ENCODE results near the gene ZC3HAV1.

ZC3HAV1 gene

DNA sequence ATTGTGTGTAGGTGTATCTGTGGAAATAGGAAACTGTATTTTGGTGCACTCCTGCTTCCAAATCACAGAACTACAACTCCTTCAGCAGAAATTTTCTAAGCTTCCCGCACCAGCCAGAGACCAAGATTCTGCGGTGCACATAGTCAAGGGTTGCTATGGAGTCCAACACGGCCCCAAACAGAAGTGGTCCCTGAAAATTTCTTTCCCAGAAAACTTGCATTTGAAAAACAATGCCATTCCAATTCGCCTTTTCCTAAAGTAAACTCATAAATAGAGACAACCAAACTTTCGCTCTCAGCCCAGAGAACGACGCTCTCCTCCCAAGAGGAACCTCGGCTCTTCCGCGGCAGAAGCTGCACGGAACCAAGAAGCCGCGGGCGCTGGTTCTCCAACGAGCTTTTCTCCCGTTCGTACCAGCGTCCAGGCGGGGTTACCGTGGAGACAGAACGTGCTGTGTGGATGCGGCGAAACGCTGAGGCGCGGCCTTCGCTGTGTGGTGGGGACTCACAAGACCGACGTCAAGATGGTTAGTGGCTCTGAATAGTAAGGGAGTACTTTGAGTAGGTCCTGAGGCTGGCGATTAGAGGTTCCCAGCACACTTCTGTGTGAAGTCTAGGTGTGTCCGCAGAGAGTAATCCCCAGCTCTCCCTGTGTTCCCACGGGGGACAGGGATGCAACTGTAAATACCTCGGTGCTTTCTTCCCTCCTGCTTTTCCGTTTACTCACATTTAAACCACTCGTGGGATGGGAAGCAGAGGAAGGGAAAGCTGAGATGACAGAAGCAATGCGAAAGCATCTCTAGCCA, 24.0 kb upstream of the ZC3HAV1 start:
- TF ChIP-seq SIN3A (IDR thresholded peaks at IDR 0.05; ENCODE audit: borderline replicate concordance, insufficient read depth, low read length) = peak; percentile 96
- peak; percentile 76 for TF ChIP-seq FOXP2 (optimal IDR thresholded peaks at IDR 0.05; ENCODE audit: borderline replicate concordance, extremely low read depth, extremely low read length, insufficient read depth)
- TF ChIP-seq, protein P1, sequence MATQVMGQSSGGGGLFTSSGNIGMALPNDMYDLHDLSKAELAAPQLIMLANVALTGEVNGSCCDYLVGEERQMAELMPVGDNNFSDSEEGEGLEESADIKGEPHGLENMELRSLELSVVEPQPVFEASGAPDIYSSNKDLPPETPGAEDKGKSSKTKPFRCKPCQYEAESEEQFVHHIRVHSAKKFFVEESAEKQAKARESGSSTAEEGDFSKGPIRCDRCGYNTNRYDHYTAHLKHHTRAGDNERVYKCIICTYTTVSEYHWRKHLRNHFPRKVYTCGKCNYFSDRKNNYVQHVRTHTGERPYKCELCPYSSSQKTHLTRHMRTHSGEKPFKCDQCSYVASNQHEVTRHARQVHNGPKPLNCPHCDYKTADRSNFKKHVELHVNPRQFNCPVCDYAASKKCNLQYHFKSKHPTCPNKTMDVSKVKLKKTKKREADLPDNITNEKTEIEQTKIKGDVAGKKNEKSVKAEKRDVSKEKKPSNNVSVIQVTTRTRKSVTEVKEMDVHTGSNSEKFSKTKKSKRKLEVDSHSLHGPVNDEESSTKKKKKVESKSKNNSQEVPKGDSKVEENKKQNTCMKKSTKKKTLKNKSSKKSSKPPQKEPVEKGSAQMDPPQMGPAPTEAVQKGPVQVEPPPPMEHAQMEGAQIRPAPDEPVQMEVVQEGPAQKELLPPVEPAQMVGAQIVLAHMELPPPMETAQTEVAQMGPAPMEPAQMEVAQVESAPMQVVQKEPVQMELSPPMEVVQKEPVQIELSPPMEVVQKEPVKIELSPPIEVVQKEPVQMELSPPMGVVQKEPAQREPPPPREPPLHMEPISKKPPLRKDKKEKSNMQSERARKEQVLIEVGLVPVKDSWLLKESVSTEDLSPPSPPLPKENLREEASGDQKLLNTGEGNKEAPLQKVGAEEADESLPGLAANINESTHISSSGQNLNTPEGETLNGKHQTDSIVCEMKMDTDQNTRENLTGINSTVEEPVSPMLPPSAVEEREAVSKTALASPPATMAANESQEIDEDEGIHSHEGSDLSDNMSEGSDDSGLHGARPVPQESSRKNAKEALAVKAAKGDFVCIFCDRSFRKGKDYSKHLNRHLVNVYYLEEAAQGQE (IDR thresholded peaks at IDR 0.05; ENCODE audit: insufficient read depth in 1 of 2, low read depth in 2 of 2, low read length in 2 of 2) = peak in 1 of 2 experiments; percentile 66; a peak in 1 of 4 replicates
- peak; percentile 58; the same call in 1 of the 2 replicates for TF ChIP-seq POLR2AphosphoS5 (IDR thresholded peaks at IDR 0.05; ENCODE audit: low read depth, low read length)
- peak; percentile 92; the same call in 1 of the 2 replicates for TF ChIP-seq TAF1 (IDR thresholded peaks at IDR 0.05; ENCODE audit: borderline replicate concordance, insufficient read depth, low read length)

DNA sequence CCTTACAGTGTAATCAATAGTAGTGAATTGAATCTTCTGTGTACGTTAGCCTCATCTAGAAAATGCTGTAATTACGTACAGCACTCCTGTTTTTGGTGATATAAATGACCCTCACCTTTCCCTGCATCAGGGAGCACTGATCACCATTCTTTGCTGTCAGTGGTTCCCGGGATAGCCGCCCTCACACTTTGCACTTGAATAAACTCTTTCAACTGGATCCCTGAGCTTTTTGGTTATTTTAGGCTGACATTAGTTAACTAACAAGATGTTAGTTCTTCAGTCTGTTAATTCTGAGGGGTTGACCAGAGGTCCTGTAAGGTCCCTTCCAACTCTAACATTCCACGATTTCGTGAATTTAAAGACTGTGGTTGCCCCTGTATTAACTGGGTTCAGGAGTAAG, 23.4 kb upstream of the ZC3HAV1 start:
- TF ChIP-seq SIN3A (IDR thresholded peaks at IDR 0.05; ENCODE audit: borderline replicate concordance, insufficient read depth, low read length) = no peak
- no peak for TF ChIP-seq TAF1 (IDR thresholded peaks at IDR 0.05; ENCODE audit: borderline replicate concordance, insufficient read depth, low read length)
- TF ChIP-seq POLR2AphosphoS5 (IDR thresholded peaks at IDR 0.05; ENCODE audit: low read depth, low read length) = no peak
- TF ChIP-seq, protein P1 (IDR thresholded peaks at IDR 0.05; ENCODE audit: insufficient read depth in 1 of 2, low read depth in 2 of 2, low read length in 2 of 2) = no peak
- no peak for TF ChIP-seq FOXP2 (optimal IDR thresholded peaks at IDR 0.05; ENCODE audit: borderline replicate concordance, extremely low read depth, extremely low read length, insufficient read depth)

DNA sequence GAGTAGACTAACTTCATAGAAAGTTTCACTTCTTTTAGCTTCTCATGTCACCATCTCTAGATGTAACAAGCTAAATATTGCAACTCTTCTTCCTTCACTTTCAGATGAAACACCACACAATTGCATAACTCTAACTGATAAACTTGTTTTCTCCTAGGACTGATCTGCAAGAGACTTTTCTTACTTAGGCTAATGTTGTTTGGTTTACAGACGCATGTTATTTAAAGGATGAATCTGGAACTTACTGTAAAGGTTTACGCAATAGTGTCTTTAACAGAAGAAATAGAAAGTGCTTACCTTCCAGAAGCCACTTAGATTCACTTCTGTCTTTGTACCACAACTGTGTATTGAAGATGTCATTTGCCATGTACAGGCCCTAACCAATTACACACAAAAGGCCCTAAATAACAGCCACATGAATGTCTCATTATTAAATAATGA, 22.1 kb upstream of the ZC3HAV1 start:
- TF ChIP-seq POLR2AphosphoS5 (IDR thresholded peaks at IDR 0.05; ENCODE audit: low read depth, low read length) (no peak), FOXP2 (optimal IDR thresholded peaks at IDR 0.05; ENCODE audit: borderline replicate concordance, extremely low read depth, extremely low read length, insufficient read depth) (no peak), SIN3A (IDR thresholded peaks at IDR 0.05; ENCODE audit: borderline replicate concordance, insufficient read depth, low read length) (no peak), TAF1 (IDR thresholded peaks at IDR 0.05; ENCODE audit: borderline replicate concordance, insufficient read depth, low read length) (no peak)
- TF ChIP-seq, protein P1 (IDR thresholded peaks at IDR 0.05; ENCODE audit: insufficient read depth in 1 of 2, low read depth in 2 of 2, low read length in 2 of 2) = no peak

DNA sequence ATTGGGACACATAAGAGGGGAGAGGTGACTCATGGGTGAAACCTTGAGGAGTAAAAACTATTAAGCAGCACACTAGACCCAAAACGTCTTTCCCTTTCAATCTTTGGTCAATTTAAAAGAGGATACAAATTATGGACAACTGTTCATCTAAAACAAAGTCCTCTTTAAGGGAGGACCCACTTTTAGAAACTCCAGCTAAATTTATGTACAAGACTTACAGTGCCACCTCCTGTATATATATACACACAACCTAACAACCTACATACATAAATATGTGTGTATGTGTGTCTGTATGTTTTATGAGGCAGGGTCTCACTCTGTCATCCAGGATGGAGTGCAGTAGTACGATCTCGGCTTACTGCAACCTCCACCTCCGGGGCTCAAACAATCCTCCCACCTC, 18.1 kb upstream of the ZC3HAV1 start:
- no peak for TF ChIP-seq POLR2AphosphoS5 (IDR thresholded peaks at IDR 0.05; ENCODE audit: low read depth, low read length)
- TF ChIP-seq TAF1 (IDR thresholded peaks at IDR 0.05; ENCODE audit: borderline replicate concordance, insufficient read depth, low read length) = no peak
- TF ChIP-seq FOXP2 (optimal IDR thresholded peaks at IDR 0.05; ENCODE audit: borderline replicate concordance, extremely low read depth, extremely low read length, insufficient read depth) = no peak
- TF ChIP-seq, protein P1 (IDR thresholded peaks at IDR 0.05; ENCODE audit: insufficient read depth in 1 of 2, low read depth in 2 of 2, low read length in 2 of 2) = no peak
- TF ChIP-seq SIN3A (IDR thresholded peaks at IDR 0.05; ENCODE audit: borderline replicate concordance, insufficient read depth, low read length) = no peak
